ENCODE measurements around the gene SEC14L6. TPM values are rescaled to one million over a fixed set of nuclear protein-coding genes. Genes with fewer than 3 reads are reported as not detected.

The SEC14L6 gene
- total RNA-seq, 1 donor from 2014 or later = 3.3 TPM

- H3K4me1 Mint-ChIP-seq = no peaks in the 10 kb centered on the region
- no peak overlapping the region for H3K4me3 Mint-ChIP-seq
- H3K27me3 Mint-ChIP-seq (ENCODE audit: low read depth) = no peaks in the 10 kb centered on the region
- no peak overlapping the region for H3K27ac Mint-ChIP-seq (ENCODE audit: unreplicated experiment)
- H3K9me3 Mint-ChIP-seq = no peaks in the 10 kb centered on the region
- no peaks in the 10 kb centered on the region for H3K36me3 Mint-ChIP-seq (ENCODE audit: low read depth)
- TF ChIP-seq CTCF (conservative IDR thresholded peaks at IDR 0.05) = no peak
- no peak for DNase-seq (ENCODE audit: low read depth, low spot score)
Observed at GRCh38 chr22:30521368-30522156, 25.0 kb downstream of the SEC14L6 start.

- no peak for TF ChIP-seq CTCF (conservative IDR thresholded peaks at IDR 0.05)
- Mint-ChIP-seq H3K4me3 (no peak overlapping the region), H3K36me3 (ENCODE audit: low read depth) (no peaks in the 10 kb centered on the region), H3K27ac (ENCODE audit: unreplicated experiment) (no peak overlapping the region), H3K9me3 (no peaks in the 10 kb centered on the region), H3K27me3 (ENCODE audit: low read depth) (no peaks in the 10 kb centered on the region), H3K4me1 (no peaks in the 10 kb centered on the region)
- DNase-seq (ENCODE audit: low read depth, low spot score) = no peak
Observed at GRCh38 chr22:30519842-30520425, 26.6 kb downstream of the SEC14L6 start.

- no peak overlapping the region for H3K4me3 Mint-ChIP-seq
Observed at GRCh38 chr22:30516731-30517130, 29.8 kb downstream of the SEC14L6 start.

GRCh38 chr22:30516273-30516672, 30.3 kb downstream of the SEC14L6 start:
- no peaks in the 10 kb centered on the region for H3K36me3 Mint-ChIP-seq (ENCODE audit: low read depth)
- H3K27ac Mint-ChIP-seq (ENCODE audit: unreplicated experiment) = no peak overlapping the region
- no peak overlapping the region for H3K4me3 Mint-ChIP-seq
- H3K9me3 Mint-ChIP-seq = peaks cover 4% of the 10 kb centered on the region
- H3K4me1 Mint-ChIP-seq = no peaks in the 10 kb centered on the region
- no peaks in the 10 kb centered on the region for H3K27me3 Mint-ChIP-seq (ENCODE audit: low read depth)
- no peak for DNase-seq (ENCODE audit: low read depth, low spot score)
- TF ChIP-seq CTCF (conservative IDR thresholded peaks at IDR 0.05) = no peak

More at GRCh38 chr22:30516731-30517130, 29.8 kb downstream of the SEC14L6 start:
- no peaks in the 10 kb centered on the region for H3K27me3 Mint-ChIP-seq (ENCODE audit: low read depth)
- peaks cover 4% of the 10 kb centered on the region for H3K9me3 Mint-ChIP-seq
- no peaks in the 10 kb centered on the region for H3K4me1 Mint-ChIP-seq
- no peak for TF ChIP-seq CTCF (conservative IDR thresholded peaks at IDR 0.05)
- DNase-seq (ENCODE audit: low read depth, low spot score) = no peak
- H3K36me3 Mint-ChIP-seq (ENCODE audit: low read depth) = no peaks in the 10 kb centered on the region
- H3K27ac Mint-ChIP-seq (ENCODE audit: unreplicated experiment) = no peak overlapping the region

GRCh38 chr22:30514252-30514651, 32.3 kb downstream of the SEC14L6 start:
- Mint-ChIP-seq H3K36me3 (ENCODE audit: low read depth) (no peaks in the 10 kb centered on the region), H3K4me1 (no peaks in the 10 kb centered on the region), H3K27ac (ENCODE audit: unreplicated experiment) (no peak overlapping the region), H3K9me3 (peaks cover 4% of the 10 kb centered on the region), H3K4me3 (no peak overlapping the region), H3K27me3 (ENCODE audit: low read depth) (no peaks in the 10 kb centered on the region)
- DNase-seq (ENCODE audit: low read depth, low spot score) = no peak
- no peak for TF ChIP-seq CTCF (conservative IDR thresholded peaks at IDR 0.05)

All from neural crest cell (in vitro differentiated cells).